RWPE2 (cell line): Measurements from ENCODE around the gene KCNJ1.
A peak's percentile ranks its signal among the peaks of the same experiment; 100 is the strongest.

Source experiments
- ATAC-seq: fragments of 200-7000 bp; cut with Tn5 transposase; 3 replicates; pipeline ENCODE4 v1.9.1; 2021; ENCODE audit warnings: low read depth
- DNase-seq: peaks from one replicate; pipeline ENCODE4 v3.0.0-alpha.2; 2020; ENCODE audit warnings: low spot score
- H3K27ac ChIP-seq: fragments of 450-650 bp; 2 replicates; pipeline ENCODE4 v1.5.1; 2017; ENCODE audit warnings: mild to moderate bottlenecking; ENCODE audit not compliant: poor library complexity, severe bottlenecking
- H3K27me3 ChIP-seq: fragments of 250-450 bp; sonication (Bioruptor Pico); 2 replicates; pipeline ENCODE4 v1.5.1; 2021; ENCODE audit warnings: mild to moderate bottlenecking, moderate library complexity; ENCODE audit not compliant: insufficient read depth, poor library complexity, severe bottlenecking
- H3K36me3 ChIP-seq: fragments of 250-450 bp; sonication (Bioruptor Pico); 2 replicates; pipeline ENCODE4 v1.5.1; 2020; ENCODE audit warnings: low read depth, mild to moderate bottlenecking, moderate library complexity
- H3K4me1 ChIP-seq: fragments of 250-450 bp; sonication (Bioruptor Pico); 2 replicates; pipeline ENCODE4 v1.5.1; 2021; ENCODE audit warnings: mild to moderate bottlenecking, moderate library complexity; ENCODE audit not compliant: insufficient read depth, poor library complexity, severe bottlenecking
- H3K4me3 ChIP-seq: fragments of 250-450 bp; sonication (Bioruptor Pico); 2 replicates; pipeline ENCODE4 v1.5.1; 2021; ENCODE audit warnings: mild to moderate bottlenecking, moderate library complexity; ENCODE audit not compliant: severe bottlenecking
- H3K9me3 ChIP-seq: fragments of 250-450 bp; sonication (Bioruptor Pico); 2 replicates; pipeline ENCODE4 v1.5.1; 2021; ENCODE audit warnings: mild to moderate bottlenecking, moderate library complexity; ENCODE audit not compliant: severe bottlenecking
- CTCF ChIP-seq: fragments of 450-650 bp; IDR thresholded peaks from one replicate; pipeline ENCODE4 v1.5.1; 2017; ENCODE audit warnings: mild to moderate bottlenecking, moderate library complexity; ENCODE audit not compliant: poor library complexity, severe bottlenecking

KCNJ1 gene

GRCh38 chr11:128889657-128890213 lies 22.6 kb upstream of the KCNJ1 start:
- Histone ChIP-seq H3K36me3 (no peaks in the 10 kb centered on the region), H3K9me3 (no peaks in the 10 kb centered on the region), H3K27ac (no peak overlapping the region), H3K4me1 (peaks cover 3% of the 10 kb centered on the region), H3K4me3 (no peak overlapping the region), H3K27me3 (no peaks in the 10 kb centered on the region)
- ATAC-seq, result no peak
- no peak for DNase-seq
- TF ChIP-seq CTCF, result no peak

- Histone ChIP-seq H3K36me3 (no peaks in the 10 kb centered on the region), H3K9me3 (no peaks in the 10 kb centered on the region), H3K27ac (no peak overlapping the region), H3K4me1 (peaks cover 3% of the 10 kb centered on the region), H3K27me3 (no peaks in the 10 kb centered on the region), H3K4me3 (no peak overlapping the region)
- peak; percentile 58 for TF ChIP-seq CTCF
- DNase-seq (no peak), ATAC-seq (peak; percentile 37; the same call in 2 of the 3 replicates)
Measured at GRCh38 chr11:128888034-128888985, 21.2 kb upstream of the KCNJ1 start.

GRCh38 chr11:128886406-128887124 lies 19.5 kb upstream of the KCNJ1 start:
- Histone ChIP-seq H3K9me3 (no peaks in the 10 kb centered on the region), H3K36me3 (no peaks in the 10 kb centered on the region), H3K4me3 (no peak overlapping the region), H3K27ac (no peak overlapping the region), H3K27me3 (no peaks in the 10 kb centered on the region), H3K4me1 (peaks cover 3% of the 10 kb centered on the region)
- TF ChIP-seq CTCF, result peak; percentile 65
- no peak for DNase-seq
- peak; percentile 57 for ATAC-seq

GRCh38 chr11:128884703-128885338 lies 17.7 kb upstream of the KCNJ1 start:
- peak; percentile 90 for TF ChIP-seq CTCF
- Histone ChIP-seq H3K27ac (no peak overlapping the region), H3K4me1 (peaks cover 3% of the 10 kb centered on the region), H3K9me3 (no peaks in the 10 kb centered on the region), H3K4me3 (no peak overlapping the region), H3K27me3 (no peaks in the 10 kb centered on the region), H3K36me3 (no peaks in the 10 kb centered on the region)
- DNase-seq, result no peak
- ATAC-seq, result peak; percentile 81
